Measurements from ENCODE around the gene KCNG4. TPM values are rescaled to one million over a fixed set of nuclear protein-coding genes. Genes with fewer than 3 reads are reported as not detected.

The KCNG4 gene
- total and polyA plus RNA-seq, 2 experiments from 2014 or later, result 0.07 TPM; not detected in 1

DNA sequence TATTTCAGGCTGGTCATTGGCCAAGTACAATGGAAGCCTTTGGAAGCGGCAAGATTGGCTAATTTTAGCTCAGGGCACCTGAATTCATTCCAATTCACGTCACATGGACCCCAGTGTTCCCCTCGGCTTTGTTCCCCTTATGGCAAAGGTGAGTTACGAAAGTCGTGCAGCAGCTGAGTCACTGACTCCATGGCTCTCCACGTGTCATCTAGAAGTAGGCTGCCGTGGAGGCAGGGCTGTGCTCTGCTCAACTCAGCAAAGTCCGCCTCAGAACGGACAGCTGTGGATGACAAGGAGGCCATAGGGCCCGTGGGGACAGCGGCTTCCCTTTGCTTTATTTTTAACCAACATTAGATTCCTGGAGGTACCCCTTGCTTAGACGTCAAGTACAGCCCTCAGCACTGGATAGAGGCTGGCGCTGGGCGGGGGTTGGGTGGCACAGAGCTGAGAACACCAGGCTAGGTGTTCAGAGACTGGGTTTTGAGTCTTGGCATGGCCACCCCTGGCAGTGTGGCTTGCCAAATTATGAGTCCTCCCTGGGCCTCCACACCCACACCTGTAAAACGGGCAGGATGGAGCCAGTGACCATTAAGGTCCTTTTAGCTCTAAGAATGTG is 25.3 kb downstream of the KCNG4 start (continued):
- TF ChIP-seq, protein P1, sequence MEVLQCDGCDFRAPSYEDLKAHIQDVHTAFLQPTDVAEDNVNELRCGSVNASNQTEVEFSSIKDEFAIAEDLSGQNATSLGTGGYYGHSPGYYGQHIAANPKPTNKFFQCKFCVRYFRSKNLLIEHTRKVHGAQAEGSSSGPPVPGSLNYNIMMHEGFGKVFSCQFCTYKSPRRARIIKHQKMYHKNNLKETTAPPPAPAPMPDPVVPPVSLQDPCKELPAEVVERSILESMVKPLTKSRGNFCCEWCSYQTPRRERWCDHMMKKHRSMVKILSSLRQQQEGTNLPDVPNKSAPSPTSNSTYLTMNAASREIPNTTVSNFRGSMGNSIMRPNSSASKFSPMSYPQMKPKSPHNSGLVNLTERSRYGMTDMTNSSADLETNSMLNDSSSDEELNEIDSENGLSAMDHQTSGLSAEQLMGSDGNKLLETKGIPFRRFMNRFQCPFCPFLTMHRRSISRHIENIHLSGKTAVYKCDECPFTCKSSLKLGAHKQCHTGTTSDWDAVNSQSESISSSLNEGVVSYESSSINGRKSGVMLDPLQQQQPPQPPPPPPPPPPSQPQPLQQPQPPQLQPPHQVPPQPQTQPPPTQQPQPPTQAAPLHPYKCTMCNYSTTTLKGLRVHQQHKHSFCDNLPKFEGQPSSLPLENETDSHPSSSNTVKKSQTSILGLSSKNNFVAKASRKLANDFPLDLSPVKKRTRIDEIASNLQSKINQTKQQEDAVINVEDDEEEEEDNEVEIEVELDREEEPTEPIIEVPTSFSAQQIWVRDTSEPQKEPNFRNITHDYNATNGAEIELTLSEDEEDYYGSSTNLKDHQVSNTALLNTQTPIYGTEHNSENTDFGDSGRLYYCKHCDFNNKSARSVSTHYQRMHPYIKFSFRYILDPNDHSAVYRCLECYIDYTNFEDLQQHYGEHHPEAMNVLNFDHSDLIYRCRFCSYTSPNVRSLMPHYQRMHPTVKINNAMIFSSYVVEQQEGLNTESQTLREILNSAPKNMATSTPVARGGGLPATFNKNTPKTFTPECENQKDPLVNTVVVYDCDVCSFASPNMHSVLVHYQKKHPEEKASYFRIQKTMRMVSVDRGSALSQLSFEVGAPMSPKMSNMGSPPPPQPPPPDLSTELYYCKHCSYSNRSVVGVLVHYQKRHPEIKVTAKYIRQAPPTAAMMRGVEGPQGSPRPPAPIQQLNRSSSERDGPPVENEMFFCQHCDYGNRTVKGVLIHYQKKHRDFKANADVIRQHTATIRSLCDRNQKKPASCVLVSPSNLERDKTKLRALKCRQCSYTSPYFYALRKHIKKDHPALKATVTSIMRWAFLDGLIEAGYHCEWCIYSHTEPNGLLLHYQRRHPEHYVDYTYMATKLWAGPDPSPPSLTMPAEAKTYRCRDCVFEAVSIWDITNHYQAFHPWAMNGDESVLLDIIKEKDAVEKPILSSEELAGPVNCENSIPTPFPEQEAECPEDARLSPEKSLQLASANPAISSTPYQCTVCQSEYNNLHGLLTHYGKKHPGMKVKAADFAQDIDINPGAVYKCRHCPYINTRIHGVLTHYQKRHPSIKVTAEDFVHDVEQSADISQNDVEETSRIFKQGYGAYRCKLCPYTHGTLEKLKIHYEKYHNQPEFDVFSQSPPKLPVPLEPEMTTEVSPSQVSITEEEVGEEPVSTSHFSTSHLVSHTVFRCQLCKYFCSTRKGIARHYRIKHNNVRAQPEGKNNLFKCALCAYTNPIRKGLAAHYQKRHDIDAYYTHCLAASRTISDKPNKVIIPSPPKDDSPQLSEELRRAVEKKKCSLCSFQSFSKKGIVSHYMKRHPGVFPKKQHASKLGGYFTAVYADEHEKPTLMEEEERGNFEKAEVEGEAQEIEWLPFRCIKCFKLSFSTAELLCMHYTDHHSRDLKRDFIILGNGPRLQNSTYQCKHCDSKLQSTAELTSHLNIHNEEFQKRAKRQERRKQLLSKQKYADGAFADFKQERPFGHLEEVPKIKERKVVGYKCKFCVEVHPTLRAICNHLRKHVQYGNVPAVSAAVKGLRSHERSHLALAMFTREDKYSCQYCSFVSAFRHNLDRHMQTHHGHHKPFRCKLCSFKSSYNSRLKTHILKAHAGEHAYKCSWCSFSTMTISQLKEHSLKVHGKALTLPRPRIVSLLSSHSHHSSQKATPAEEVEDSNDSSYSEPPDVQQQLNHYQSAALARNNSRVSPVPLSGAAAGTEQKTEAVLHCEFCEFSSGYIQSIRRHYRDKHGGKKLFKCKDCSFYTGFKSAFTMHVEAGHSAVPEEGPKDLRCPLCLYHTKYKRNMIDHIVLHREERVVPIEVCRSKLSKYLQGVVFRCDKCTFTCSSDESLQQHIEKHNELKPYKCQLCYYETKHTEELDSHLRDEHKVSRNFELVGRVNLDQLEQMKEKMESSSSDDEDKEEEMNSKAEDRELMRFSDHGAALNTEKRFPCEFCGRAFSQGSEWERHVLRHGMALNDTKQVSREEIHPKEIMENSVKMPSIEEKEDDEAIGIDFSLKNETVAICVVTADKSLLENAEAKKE (CRISPR knock-in tag; IDR thresholded peaks at IDR 0.05), result no peak
- TF ChIP-seq, protein P2, sequence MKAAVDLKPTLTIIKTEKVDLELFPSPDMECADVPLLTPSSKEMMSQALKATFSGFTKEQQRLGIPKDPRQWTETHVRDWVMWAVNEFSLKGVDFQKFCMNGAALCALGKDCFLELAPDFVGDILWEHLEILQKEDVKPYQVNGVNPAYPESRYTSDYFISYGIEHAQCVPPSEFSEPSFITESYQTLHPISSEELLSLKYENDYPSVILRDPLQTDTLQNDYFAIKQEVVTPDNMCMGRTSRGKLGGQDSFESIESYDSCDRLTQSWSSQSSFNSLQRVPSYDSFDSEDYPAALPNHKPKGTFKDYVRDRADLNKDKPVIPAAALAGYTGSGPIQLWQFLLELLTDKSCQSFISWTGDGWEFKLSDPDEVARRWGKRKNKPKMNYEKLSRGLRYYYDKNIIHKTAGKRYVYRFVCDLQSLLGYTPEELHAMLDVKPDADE (IDR thresholded peaks at IDR 0.05), result no peak

DNA sequence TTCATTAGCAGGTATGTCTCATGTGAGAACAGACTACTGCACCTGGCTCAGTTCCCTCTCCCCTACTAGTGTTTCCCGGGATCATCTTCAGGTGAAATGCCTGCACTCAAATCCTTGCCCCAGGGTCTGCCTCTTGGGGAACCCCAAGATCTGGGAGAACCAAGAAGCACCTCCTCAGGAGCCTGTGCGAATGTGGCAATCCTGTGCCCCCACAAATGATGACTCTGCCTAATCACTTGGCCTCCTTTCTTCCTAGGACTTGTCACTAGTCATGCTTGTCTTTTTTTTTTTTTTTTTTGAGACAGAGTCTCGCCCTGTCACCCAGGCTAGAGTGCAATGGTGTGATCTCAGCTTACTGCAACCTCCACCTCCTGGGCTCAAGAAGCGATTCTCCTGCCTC is 27.2 kb downstream of the KCNG4 start:
- H3K4me3 ChIP-seq, result no peak overlapping the region
- no peak overlapping the region for H2AFZ ChIP-seq
- peaks cover 6% of the 10 kb centered on the region for H3K4me1 Mint-ChIP-seq
- no peaks in the 10 kb centered on the region for H3K36me3 Mint-ChIP-seq (ENCODE audit: low read depth)
- H4K20me1 ChIP-seq (replicated peaks; ENCODE audit: insufficient read depth), result 0 out of 2 replicates have a peak, but pooled peaks cover 3% of the 10 kb centered on the region
- no peak for DNase-seq (ENCODE audit: low spot score)
- no peak for ATAC-seq
- 0 out of 2 replicates have a peak, but pooled peaks cover 3% of the 10 kb centered on the region for H3K9me2 ChIP-seq (ENCODE audit: insufficient read depth)
- no peaks in the 10 kb centered on the region for H3K27me3 ChIP-seq (ENCODE audit: insufficient read depth)
- no peaks in the 10 kb centered on the region for H3K79me2 ChIP-seq (replicated peaks; ENCODE audit: insufficient read depth)
- peaks cover 9% of the 10 kb centered on the region for H3K27me3 Mint-ChIP-seq (ENCODE audit: insufficient read depth, low read depth, poor library complexity)
- no peaks in the 10 kb centered on the region for H3F3A ChIP-seq (replicated peaks; ENCODE audit: low read depth)
- no peaks in the 10 kb centered on the region for H3K36me3 ChIP-seq (ENCODE audit: insufficient read depth)
- no peak overlapping the region for H3K4me2 ChIP-seq
- H3K9me3 Mint-ChIP-seq, result no peaks in the 10 kb centered on the region
- H3K4me1 ChIP-seq (ENCODE audit: insufficient read depth), result no peaks in the 10 kb centered on the region
- H3K27ac ChIP-seq (ENCODE audit: low read depth), result no peak overlapping the region
- no peak overlapping the region for H3K27ac Mint-ChIP-seq
- no peak overlapping the region for H3K4me3 Mint-ChIP-seq
- TF ChIP-seq EZH2 (IDR thresholded peaks at IDR 0.05; ENCODE audit: low read depth, unreplicated experiment) (no peak), CREB1 (CRISPR knock-in tag; IDR thresholded peaks at IDR 0.05; ENCODE audit: low read depth) (no peak), NANOG (IDR thresholded peaks at IDR 0.05; ENCODE audit: borderline replicate concordance) (no peak), ZNF331 (CRISPR knock-in tag; IDR thresholded peaks at IDR 0.05; ENCODE audit: low read depth) (no peak), POLR2AphosphoS5 (IDR thresholded peaks at IDR 0.05; ENCODE audit: low read depth) (no peak)
- TF ChIP-seq, protein P2 (IDR thresholded peaks at IDR 0.05), result no peak
- TF ChIP-seq, protein P3, sequence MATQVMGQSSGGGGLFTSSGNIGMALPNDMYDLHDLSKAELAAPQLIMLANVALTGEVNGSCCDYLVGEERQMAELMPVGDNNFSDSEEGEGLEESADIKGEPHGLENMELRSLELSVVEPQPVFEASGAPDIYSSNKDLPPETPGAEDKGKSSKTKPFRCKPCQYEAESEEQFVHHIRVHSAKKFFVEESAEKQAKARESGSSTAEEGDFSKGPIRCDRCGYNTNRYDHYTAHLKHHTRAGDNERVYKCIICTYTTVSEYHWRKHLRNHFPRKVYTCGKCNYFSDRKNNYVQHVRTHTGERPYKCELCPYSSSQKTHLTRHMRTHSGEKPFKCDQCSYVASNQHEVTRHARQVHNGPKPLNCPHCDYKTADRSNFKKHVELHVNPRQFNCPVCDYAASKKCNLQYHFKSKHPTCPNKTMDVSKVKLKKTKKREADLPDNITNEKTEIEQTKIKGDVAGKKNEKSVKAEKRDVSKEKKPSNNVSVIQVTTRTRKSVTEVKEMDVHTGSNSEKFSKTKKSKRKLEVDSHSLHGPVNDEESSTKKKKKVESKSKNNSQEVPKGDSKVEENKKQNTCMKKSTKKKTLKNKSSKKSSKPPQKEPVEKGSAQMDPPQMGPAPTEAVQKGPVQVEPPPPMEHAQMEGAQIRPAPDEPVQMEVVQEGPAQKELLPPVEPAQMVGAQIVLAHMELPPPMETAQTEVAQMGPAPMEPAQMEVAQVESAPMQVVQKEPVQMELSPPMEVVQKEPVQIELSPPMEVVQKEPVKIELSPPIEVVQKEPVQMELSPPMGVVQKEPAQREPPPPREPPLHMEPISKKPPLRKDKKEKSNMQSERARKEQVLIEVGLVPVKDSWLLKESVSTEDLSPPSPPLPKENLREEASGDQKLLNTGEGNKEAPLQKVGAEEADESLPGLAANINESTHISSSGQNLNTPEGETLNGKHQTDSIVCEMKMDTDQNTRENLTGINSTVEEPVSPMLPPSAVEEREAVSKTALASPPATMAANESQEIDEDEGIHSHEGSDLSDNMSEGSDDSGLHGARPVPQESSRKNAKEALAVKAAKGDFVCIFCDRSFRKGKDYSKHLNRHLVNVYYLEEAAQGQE (IDR thresholded peaks at IDR 0.05; ENCODE audit: unreplicated experiment), result no peak
- TF ChIP-seq, protein P4, sequence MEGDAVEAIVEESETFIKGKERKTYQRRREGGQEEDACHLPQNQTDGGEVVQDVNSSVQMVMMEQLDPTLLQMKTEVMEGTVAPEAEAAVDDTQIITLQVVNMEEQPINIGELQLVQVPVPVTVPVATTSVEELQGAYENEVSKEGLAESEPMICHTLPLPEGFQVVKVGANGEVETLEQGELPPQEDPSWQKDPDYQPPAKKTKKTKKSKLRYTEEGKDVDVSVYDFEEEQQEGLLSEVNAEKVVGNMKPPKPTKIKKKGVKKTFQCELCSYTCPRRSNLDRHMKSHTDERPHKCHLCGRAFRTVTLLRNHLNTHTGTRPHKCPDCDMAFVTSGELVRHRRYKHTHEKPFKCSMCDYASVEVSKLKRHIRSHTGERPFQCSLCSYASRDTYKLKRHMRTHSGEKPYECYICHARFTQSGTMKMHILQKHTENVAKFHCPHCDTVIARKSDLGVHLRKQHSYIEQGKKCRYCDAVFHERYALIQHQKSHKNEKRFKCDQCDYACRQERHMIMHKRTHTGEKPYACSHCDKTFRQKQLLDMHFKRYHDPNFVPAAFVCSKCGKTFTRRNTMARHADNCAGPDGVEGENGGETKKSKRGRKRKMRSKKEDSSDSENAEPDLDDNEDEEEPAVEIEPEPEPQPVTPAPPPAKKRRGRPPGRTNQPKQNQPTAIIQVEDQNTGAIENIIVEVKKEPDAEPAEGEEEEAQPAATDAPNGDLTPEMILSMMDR (conservative IDR thresholded peaks at IDR 0.05; ENCODE audit: low read depth in 2 of 2), result no peak

Measured in GM23338 (cell line).